DND-41 (cell line): ENCODE results near the gene PRTN3.

ENCODE experiments used
- EZH2 ChIP-seq: IDR thresholded peaks from 3 replicates; pipeline ENCODE4 v1.6.1; 2012; ENCODE audit warnings: borderline replicate concordance, low read depth, mild to moderate bottlenecking, moderate library complexity, low read length, inconsistent platforms; ENCODE audit not compliant: severe bottlenecking
- TF ChIP-seq, protein P1 (sequence below): IDR thresholded peaks from 2 replicates; pipeline ENCODE4 v1.5.1; 2012; ENCODE audit warnings: borderline replicate concordance, low read length, moderate library complexity, mild to moderate bottlenecking; ENCODE audit not compliant: poor library complexity, severe bottlenecking; ENCODE audit errors: extremely low read depth

GRCh38 chr19:807627-808422 lies 33.0 kb upstream of the PRTN3 start:
- TF ChIP-seq, protein P1, sequence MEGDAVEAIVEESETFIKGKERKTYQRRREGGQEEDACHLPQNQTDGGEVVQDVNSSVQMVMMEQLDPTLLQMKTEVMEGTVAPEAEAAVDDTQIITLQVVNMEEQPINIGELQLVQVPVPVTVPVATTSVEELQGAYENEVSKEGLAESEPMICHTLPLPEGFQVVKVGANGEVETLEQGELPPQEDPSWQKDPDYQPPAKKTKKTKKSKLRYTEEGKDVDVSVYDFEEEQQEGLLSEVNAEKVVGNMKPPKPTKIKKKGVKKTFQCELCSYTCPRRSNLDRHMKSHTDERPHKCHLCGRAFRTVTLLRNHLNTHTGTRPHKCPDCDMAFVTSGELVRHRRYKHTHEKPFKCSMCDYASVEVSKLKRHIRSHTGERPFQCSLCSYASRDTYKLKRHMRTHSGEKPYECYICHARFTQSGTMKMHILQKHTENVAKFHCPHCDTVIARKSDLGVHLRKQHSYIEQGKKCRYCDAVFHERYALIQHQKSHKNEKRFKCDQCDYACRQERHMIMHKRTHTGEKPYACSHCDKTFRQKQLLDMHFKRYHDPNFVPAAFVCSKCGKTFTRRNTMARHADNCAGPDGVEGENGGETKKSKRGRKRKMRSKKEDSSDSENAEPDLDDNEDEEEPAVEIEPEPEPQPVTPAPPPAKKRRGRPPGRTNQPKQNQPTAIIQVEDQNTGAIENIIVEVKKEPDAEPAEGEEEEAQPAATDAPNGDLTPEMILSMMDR = no peak
- TF ChIP-seq EZH2 = no peak
